A549 treated with GW870086 at 1 μM for 4 hours (cell line): ENCODE results near the gene GAD1. TPM values are rescaled to one million over a fixed set of nuclear protein-coding genes. Genes with fewer than 3 reads are reported as not detected.

ENCODE experiments used
- total RNA-seq: library from RNA; stranded (reverse); fragments of 200-300 nt; extraction: Qiagen RNA extraction; gene quantifications from 5 replicates; pipeline ENCODE4 v1.2.3, GENCODE V29; 2022; ENCODE audit warnings: low read depth

GAD1 gene
- total RNA-seq = 0.38 to 0.71 TPM (median 0.53 TPM) in 5 replicates

DNA sequence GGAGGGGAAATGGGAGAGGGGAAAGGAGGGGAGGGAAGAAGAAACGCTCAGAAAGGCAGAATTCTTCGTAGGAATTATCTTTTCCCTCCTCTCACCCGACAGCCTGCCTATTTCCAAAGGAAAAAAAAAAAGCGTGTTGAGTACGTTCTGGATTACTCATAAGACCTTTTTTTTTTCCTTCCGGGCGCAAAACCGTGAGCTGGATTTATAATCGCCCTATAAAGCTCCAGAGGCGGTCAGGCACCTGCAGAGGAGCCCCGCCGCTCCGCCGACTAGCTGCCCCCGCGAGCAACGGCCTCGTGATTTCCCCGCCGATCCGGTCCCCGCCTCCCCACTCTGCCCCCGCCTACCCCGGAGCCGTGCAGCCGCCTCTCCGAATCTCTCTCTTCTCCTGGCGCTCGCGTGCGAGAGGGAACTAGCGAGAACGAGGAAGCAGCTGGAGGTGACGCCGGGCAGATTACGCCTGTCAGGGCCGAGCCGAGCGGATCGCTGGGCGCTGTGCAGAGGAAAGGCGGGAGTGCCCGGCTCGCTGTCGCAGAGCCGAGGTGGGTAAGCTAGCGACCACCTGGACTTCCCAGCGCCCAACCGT, at the start of gene GAD1:
Gene GAD1, plus strand, starts transcription at position 384 of the 589 bp plus-strand sequence. CDS start 1,705 bp downstream, outside the sequence.

GRCh38 chr2:170770008-170770605, 46.6 kb upstream of the GAD1 start, which contains the start of gene ERICH2:
Gene ERICH2 (plus strand): TSS chr2:170770378. CDS start chr2:170770682, 304 bp downstream.

Other genes starting within 250 kb of the GAD1 start
- gene SP5, start 101.5 kb upstream of the GAD1 start, total RNA-seq = not detected in 5 replicates
- gene ERICH2, start 46.5 kb upstream of the GAD1 start, total RNA-seq = not detected in 5 replicates
- gene GORASP2, start 112.4 kb downstream of the GAD1 start, total RNA-seq = 83.1 to 105 TPM (median 90.4 TPM) in 5 replicates